WTC11 (cell line): ENCODE results near the gene CCL17. TPM values are rescaled to one million over a fixed set of nuclear protein-coding genes. Genes with fewer than 3 reads are reported as not detected.

Experiments
- ATAC-seq: fragments of 200-7000 bp; cut with Tn5 transposase; 2 replicates; pipeline ENCODE4 v1.10.0; 2021; ENCODE audit warnings: mild to moderate bottlenecking, moderate library complexity
- CTCF ChIA-PET: fragments of 300-600 bp; sonication (Branson Sonifier 250); formaldehyde crosslinking; loops from one replicate; lab custom pipeline; 2021; ENCODE audit warnings: antibody characterized with exemption; lab: Charles Lee
- POLR2A ChIA-PET: fragments of 350-600 bp; sonication (Branson Sonifier 250); formaldehyde crosslinking; loops from one replicate; lab custom pipeline; 2021; ENCODE audit warnings: antibody characterized with exemption; lab: Charles Lee
- DNase-seq: peaks from one replicate; pipeline ENCODE4 v3.0.0; 2021; ENCODE audit warnings: low spot score
- H3K27ac Mint-ChIP-seq: 2 replicates; pipeline ENCODE4 v1.8.0; 2021; ENCODE audit warnings: mixed read lengths
- H3K27me3 Mint-ChIP-seq: 2 replicates; pipeline ENCODE4 v1.8.0; 2021; ENCODE audit warnings: low read depth, mild to moderate bottlenecking, moderate library complexity, mixed read lengths
- H3K36me3 Mint-ChIP-seq: 2 replicates; pipeline ENCODE4 v1.8.0; 2021; ENCODE audit warnings: mixed read lengths
- H3K4me1 Mint-ChIP-seq: 2 replicates; pipeline ENCODE4 v1.8.0; 2022; ENCODE audit warnings: mixed read lengths
- H3K4me3 Mint-ChIP-seq: 2 replicates; pipeline ENCODE4 v1.8.0; 2021; ENCODE audit warnings: mild to moderate bottlenecking, moderate library complexity, mixed read lengths
- H3K9me3 Mint-ChIP-seq: 2 replicates; pipeline ENCODE4 v1.8.0; 2021; ENCODE audit warnings: mixed read lengths
- ATF2 ChIP-seq: sonication (generic); formaldehyde crosslinking; IDR thresholded peaks from 2 replicates; pipeline ENCODE4 v1.8.1; 2022; ENCODE audit warnings: low read depth, missing genetic modification reagents, borderline replicate concordance
- ATF6 ChIP-seq: sonication (generic); formaldehyde crosslinking; IDR thresholded peaks from 2 replicates; pipeline ENCODE4 v1.8.1; 2023; ENCODE audit warnings: mild to moderate bottlenecking, missing genetic modification reagents
- CBFB ChIP-seq: sonication (generic); formaldehyde crosslinking; IDR thresholded peaks from 2 replicates; pipeline ENCODE4 v1.8.1; 2022; ENCODE audit warnings: mild to moderate bottlenecking, low read depth, missing genetic modification reagents
- ERG ChIP-seq: fragments of 250-450 bp; sonication (Bioruptor Pico); IDR thresholded peaks from 2 replicates; pipeline ENCODE4 v1.8.0; 2021; ENCODE audit warnings: mild to moderate bottlenecking
- FOXK1 ChIP-seq: sonication (generic); formaldehyde crosslinking; IDR thresholded peaks from 2 replicates; pipeline ENCODE4 v1.8.0; 2022; ENCODE audit warnings: mild to moderate bottlenecking, moderate library complexity, missing genetic modification reagents
- JUN ChIP-seq: sonication (generic); formaldehyde crosslinking; IDR thresholded peaks from 2 replicates; pipeline ENCODE4 v1.8.0; 2023; ENCODE audit warnings: mild to moderate bottlenecking, missing genetic modification reagents
- NR3C1 ChIP-seq: sonication (generic); formaldehyde crosslinking; conservative IDR thresholded peaks from 2 replicates; pipeline ENCODE4 v1.8.1; 2023; ENCODE audit warnings: low read depth, mild to moderate bottlenecking, missing genetic modification reagents
- RORB ChIP-seq: fragments of 250-450 bp; sonication (Bioruptor Pico); IDR thresholded peaks from 2 replicates; pipeline ENCODE4 v1.9.0; 2021; ENCODE audit warnings: mild to moderate bottlenecking
- TCF7 ChIP-seq: sonication (generic); formaldehyde crosslinking; IDR thresholded peaks from 2 replicates; pipeline ENCODE4 v1.8.0; 2022; ENCODE audit warnings: mild to moderate bottlenecking, low read depth, missing genetic modification reagents, moderate library complexity
- ZNF219 ChIP-seq: sonication (generic); formaldehyde crosslinking; IDR thresholded peaks from 2 replicates; pipeline ENCODE4 v1.8.0; 2023; ENCODE audit warnings: missing genetic modification reagents, mild to moderate bottlenecking, borderline replicate concordance
- ZNF263 ChIP-seq: sonication (generic); formaldehyde crosslinking; IDR thresholded peaks from 2 replicates; pipeline ENCODE4 v1.8.1; 2022; ENCODE audit warnings: low read depth, mild to moderate bottlenecking, moderate library complexity, missing genetic modification reagents
- ZNF317 ChIP-seq: sonication (generic); formaldehyde crosslinking; IDR thresholded peaks from 2 replicates; pipeline ENCODE4 v1.8.1; 2023; ENCODE audit warnings: low read depth, mild to moderate bottlenecking, moderate library complexity, missing genetic modification reagents, borderline replicate concordance
- ZNF416 ChIP-seq: fragments of 250-450 bp; sonication (Bioruptor Pico); IDR thresholded peaks from 2 replicates; pipeline ENCODE4 v1.9.0; 2021; ENCODE audit warnings: mild to moderate bottlenecking, inconsistent platforms
- total RNA-seq: library from RNA; stranded (reverse); gene quantifications from 3 replicates; pipeline ENCODE4 v1.2.3, GENCODE V29; 2021
- TF ChIP-seq, protein P1 (sequence below): sonication (generic); formaldehyde crosslinking; IDR thresholded peaks from 2 replicates; pipeline ENCODE4 v1.8.0; 2022; ENCODE audit warnings: mild to moderate bottlenecking, missing genetic modification reagents
- TF ChIP-seq, protein P2 (sequence below): sonication (generic); formaldehyde crosslinking; IDR thresholded peaks from 2 replicates; pipeline ENCODE4 v1.8.0; 2023; ENCODE audit warnings: missing genetic modification reagents
- TF ChIP-seq, protein P3 (sequence below): sonication (generic); formaldehyde crosslinking; IDR thresholded peaks from 2 replicates; pipeline ENCODE4 v1.8.0; 2022; ENCODE audit warnings: mild to moderate bottlenecking, missing genetic modification reagents

Gene CCL17
- total RNA-seq, 1 experiment from 2014 or later: not detected

DNA sequence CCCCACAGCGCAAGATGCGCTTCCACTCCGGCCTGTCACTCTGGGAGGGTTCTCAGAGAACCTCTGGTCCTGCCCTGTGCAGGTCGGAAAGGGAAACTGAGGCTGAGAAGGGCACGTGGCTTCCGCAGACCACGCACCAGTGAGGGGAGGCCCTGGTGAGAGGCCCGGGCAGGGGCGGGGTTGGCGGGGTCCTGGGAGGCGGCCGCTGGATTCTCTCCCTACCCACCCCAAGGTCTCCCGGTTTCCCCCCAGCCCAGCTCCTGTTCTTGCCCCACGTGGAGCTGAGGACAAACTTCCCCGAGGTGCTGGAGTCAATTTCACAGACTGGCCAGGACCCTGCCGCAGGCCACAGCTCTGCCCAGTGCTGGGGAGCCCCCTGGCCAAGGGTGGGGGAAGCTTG, 11.5 kb downstream of the CCL17 start:
- 0 out of 2 replicates have a peak, but pooled peaks have one; percentile 36 for TF ChIP-seq TCF7 (CRISPR knock-in tag)
- TF ChIP-seq RORB (CRISPR knock-in tag): no peak
- CTCF ChIA-PET: interaction anchor here (0.7 to 4.3 kb wide), 28 partner anchors 10 to 323 kb away, joined by 3 to 259 read pairs (median 8); partner anchors contain the start of genes CCL17, CIAPIN1, COQ9 and CPNE2
- H3K27ac Mint-ChIP-seq: no peak overlapping the region
- H3K36me3 Mint-ChIP-seq: no peaks in the 10 kb centered on the region
- H3K4me3 Mint-ChIP-seq: no peak overlapping the region
- H3K4me1 Mint-ChIP-seq: peaks cover 27% of the 10 kb centered on the region
- POLR2A ChIA-PET: interaction anchor here (0.7 to 2.1 kb wide), 4 partner anchors 12 to 115 kb away, joined by 3 to 12 read pairs (median 4); partner anchors contain the start of gene CCL17
- DNase-seq: no peak
- no peak for ATAC-seq
- no peaks in the 10 kb centered on the region for H3K27me3 Mint-ChIP-seq
- no peaks in the 10 kb centered on the region for H3K9me3 Mint-ChIP-seq

GRCh38 chr16:57419506-57419905, 14.9 kb downstream of the CCL17 start:
- POLR2A ChIA-PET: no interaction called here
- TF ChIP-seq ERG (CRISPR knock-in tag): no peak
- TF ChIP-seq, protein P1, sequence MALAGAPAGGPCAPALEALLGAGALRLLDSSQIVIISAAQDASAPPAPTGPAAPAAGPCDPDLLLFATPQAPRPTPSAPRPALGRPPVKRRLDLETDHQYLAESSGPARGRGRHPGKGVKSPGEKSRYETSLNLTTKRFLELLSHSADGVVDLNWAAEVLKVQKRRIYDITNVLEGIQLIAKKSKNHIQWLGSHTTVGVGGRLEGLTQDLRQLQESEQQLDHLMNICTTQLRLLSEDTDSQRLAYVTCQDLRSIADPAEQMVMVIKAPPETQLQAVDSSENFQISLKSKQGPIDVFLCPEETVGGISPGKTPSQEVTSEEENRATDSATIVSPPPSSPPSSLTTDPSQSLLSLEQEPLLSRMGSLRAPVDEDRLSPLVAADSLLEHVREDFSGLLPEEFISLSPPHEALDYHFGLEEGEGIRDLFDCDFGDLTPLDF (CRISPR knock-in tag): no peak
- TF ChIP-seq CBFB (CRISPR knock-in tag): no peak
- TF ChIP-seq ZNF317 (CRISPR knock-in tag): no peak
- TF ChIP-seq, protein P2, sequence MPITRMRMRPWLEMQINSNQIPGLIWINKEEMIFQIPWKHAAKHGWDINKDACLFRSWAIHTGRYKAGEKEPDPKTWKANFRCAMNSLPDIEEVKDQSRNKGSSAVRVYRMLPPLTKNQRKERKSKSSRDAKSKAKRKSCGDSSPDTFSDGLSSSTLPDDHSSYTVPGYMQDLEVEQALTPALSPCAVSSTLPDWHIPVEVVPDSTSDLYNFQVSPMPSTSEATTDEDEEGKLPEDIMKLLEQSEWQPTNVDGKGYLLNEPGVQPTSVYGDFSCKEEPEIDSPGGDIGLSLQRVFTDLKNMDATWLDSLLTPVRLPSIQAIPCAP (CRISPR knock-in tag): no peak
- no peak for TF ChIP-seq ATF2 (CRISPR knock-in tag)
- TF ChIP-seq ATF6: no peak
- TF ChIP-seq NR3C1 (CRISPR knock-in tag): no peak
- no peak for TF ChIP-seq ZNF219 (CRISPR knock-in tag)
- no peak for TF ChIP-seq FOXK1 (CRISPR knock-in tag)
- TF ChIP-seq ZNF263 (CRISPR knock-in tag): no peak
- TF ChIP-seq ZNF416 (CRISPR knock-in tag): no peak
- no peak for TF ChIP-seq JUN (CRISPR knock-in tag)
- TF ChIP-seq, protein P3, sequence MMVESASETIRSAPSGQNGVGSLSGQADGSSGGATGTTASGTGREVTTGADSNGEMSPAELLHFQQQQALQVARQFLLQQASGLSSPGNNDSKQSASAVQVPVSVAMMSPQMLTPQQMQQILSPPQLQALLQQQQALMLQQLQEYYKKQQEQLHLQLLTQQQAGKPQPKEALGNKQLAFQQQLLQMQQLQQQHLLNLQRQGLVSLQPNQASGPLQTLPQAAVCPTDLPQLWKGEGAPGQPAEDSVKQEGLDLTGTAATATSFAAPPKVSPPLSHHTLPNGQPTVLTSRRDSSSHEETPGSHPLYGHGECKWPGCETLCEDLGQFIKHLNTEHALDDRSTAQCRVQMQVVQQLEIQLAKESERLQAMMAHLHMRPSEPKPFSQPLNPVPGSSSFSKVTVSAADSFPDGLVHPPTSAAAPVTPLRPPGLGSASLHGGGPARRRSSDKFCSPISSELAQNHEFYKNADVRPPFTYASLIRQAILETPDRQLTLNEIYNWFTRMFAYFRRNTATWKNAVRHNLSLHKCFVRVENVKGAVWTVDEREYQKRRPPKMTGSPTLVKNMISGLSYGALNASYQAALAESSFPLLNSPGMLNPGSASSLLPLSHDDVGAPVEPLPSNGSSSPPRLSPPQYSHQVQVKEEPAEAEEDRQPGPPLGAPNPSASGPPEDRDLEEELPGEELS (CRISPR knock-in tag): no peak
- ATAC-seq: no peak
- DNase-seq: no peak
- Mint-ChIP-seq H3K4me1 (peaks cover 34% of the 10 kb centered on the region), H3K9me3 (no peaks in the 10 kb centered on the region), H3K36me3 (no peaks in the 10 kb centered on the region), H3K27ac (no peak overlapping the region), H3K27me3 (no peaks in the 10 kb centered on the region), H3K4me3 (no peak overlapping the region)
- CTCF ChIA-PET: interaction anchor here (0.6 to 4.3 kb wide), 22 partner anchors 10 to 436 kb away, joined by 3 to 259 read pairs (median 8); partner anchors contain the start of genes CCL17, CIAPIN1, COQ9 and CX3CL1
